Fibroblast of gingiva (primary cell): ENCODE measurements around the gene CNDP1.
"Not testable (repeated sequence)": the region's sequence is repeated elsewhere in the genome, so short reads cannot be mapped to it uniquely, and the experiment has no call there.

Experiments used
- DNase-seq: peaks from one replicate; pipeline ENCODE4 v3.0.0-alpha.2; 2011; ENCODE audit warnings: low read depth

Gene CNDP1

GRCh38 chr18:74520096-74520833 lies 14.0 kb upstream of the CNDP1 start:
- no peak for DNase-seq

GRCh38 chr18:74521068-74521725 lies 13.1 kb upstream of the CNDP1 start:
- DNase-seq = no peak

GRCh38 chr18:74522635-74523548 lies 11.4 kb upstream of the CNDP1 start:
- DNase-seq = no peak

DNA sequence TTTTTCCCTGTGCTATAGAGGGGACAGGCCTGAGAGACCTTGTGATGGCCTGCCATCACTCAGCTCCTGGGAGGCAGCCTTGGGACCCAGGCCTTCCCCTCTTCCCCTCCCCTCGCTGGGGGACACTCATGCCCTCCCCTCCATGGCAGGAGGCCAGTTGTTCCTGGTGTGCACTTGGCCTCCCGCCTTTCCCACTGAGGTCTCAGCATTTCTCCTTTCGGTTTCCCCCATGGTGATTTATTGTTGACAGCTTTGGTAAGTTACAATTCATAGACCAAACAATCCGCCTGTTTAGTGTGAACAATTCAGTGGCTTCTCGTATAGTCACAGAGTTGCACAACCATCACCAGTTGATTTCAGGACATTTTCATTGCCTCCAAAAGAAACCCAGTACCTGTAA lies 10.2 kb upstream of the CNDP1 start:
- no peak for DNase-seq

GRCh38 chr18:74524915-74525314 lies 9.4 kb upstream of the CNDP1 start:
- DNase-seq = not testable (repeated sequence)

GRCh38 chr18:74525741-74526140 lies 8.6 kb upstream of the CNDP1 start:
- no peak for DNase-seq

DNA sequence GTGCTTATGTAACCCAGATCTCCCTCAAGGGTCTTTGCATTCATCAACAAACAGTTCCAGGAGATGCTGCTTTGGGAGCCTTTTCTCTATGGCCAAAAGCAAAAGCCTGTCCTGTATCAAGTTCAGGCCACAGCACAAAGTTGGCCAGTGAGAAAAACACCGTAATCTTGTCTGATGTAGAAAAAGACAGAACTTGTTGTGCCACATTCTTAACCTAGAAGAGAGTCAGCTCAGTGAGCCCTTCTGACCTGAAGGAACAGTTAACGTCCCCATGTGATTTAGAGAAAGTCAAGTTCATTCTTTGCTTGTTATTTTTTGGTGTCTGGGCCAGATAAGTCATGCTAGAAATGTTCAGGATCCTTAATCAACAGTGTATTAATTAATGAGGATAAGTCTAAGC lies 7.8 kb upstream of the CNDP1 start:
- DNase-seq = no peak

DNA sequence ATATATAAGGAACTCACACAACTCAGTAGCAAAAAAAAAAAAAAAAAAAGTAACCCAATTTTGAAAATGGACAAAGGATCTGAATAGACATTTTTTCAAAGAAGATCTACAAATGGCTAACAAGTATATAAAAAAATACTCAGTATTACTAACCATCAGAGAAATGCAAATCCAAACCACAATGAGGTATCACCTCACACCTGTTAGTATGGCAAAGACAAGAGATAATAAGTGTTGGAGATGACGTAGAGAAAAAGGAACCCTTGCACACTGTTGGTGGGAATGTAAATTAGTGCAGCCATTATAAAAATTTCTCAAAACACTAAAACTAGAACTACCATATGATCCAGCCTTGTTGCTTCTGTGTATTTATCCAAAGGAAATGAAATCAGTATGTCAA lies 5.8 kb upstream of the CNDP1 start:
- DNase-seq = no peak

- no peak for DNase-seq
Observed at GRCh38 chr18:74528913-74529312, 5.4 kb upstream of the CNDP1 start.

DNA sequence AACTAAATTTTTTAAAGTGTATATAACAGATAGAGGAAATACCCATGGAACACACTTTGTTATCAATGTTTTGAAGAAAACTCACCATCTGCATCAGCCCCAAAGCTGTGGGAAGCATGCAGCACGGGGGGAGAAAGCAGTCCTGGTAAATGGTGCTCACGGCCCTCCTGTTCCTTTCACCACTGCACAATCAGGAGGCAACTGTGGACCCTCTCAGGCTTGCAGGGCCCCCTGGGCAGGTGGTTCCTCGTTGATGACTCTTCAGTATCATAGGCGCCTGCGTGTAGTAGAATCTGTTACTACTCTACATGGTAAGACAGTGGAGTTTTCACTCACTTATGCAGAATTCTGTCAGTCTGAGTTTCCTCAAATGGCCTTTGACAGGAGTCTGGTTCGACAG lies 4.9 kb upstream of the CNDP1 start:
- no peak for DNase-seq

DNA sequence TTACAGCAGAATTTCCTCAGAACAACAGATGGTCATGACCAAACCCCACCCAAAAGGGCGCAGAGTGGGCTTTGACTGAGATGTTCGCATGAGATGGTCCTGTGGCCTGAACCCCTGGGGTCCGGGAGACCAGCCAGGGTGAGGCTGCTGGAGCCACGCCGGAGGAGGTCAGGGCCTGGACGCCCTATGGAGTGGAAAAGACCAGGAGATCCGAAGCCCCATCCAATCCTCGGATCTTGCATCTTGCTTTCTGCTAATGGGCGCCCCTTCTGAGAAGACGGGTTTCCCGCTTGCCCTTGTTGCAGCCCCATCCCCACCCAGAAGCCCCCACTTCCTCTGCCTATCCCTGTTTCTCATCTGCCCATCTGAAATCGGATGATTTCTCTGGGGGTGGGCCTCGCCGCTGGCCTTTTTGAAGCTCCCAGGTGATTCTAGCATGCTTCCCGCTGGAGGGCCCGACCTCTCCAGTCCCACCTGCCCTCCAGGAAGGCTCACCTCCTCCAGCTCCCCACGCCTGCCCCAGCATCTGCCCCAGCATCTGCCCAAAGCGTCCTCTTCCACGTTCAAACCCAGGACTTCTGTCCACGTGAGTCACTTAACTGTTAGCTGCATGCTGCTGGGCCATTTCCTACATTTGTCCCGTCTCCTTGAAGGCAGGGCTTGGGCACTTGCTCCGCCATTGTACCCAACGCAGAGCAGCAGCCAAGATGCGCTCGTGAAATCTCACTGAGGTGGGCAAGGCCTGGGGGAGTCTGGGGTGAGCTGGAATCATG lies 4.3 kb upstream of the CNDP1 start:
- no peak for DNase-seq

DNA sequence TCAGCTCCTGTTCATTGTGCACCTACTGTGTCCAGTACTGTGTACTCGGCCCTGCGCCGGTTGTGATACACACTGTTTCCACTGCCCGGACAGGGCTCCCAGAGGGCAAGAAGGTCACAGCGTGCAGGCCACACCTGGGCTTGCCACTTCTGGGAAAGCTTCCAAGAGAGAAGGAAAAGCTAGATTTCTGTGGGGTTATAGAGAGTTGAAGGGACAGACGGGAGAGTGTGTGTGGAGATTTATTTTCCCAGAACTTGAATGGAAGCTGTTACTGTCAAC lies 3.8 kb upstream of the CNDP1 start:
- no peak for DNase-seq

GRCh38 chr18:74531043-74531442 lies 3.3 kb upstream of the CNDP1 start:
- no peak for DNase-seq

- DNase-seq = no peak
Observed at GRCh38 chr18:74532511-74533025, 1.7 kb upstream of the CNDP1 start.

- no peak for DNase-seq
Observed at GRCh38 chr18:74533666-74534065, 634 bp upstream of the CNDP1 start.

- no peak for DNase-seq
Observed at GRCh38 chr18:74534981-74535649, 815 bp downstream of the CNDP1 start.

DNA sequence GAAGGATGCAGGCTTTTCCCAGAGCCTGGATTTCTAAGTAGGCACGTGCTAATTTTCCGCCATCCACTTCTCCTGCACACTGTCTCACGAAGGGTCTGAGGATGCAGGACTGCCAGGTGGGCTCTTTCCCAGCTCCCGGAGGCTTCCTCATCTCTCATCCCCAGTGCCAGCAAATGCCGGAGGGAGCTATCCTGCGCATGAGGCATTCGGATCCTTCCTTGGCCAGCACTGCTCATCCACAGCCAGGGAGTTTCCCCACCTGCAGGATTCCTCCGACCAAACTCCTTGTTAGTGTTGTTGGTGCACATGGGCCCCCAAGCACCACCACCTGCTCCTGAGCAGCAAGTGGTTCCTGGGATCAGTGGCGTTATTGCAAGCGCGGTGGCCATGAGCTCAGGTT lies 5.0 kb downstream of the CNDP1 start:
- DNase-seq = no peak

DNA sequence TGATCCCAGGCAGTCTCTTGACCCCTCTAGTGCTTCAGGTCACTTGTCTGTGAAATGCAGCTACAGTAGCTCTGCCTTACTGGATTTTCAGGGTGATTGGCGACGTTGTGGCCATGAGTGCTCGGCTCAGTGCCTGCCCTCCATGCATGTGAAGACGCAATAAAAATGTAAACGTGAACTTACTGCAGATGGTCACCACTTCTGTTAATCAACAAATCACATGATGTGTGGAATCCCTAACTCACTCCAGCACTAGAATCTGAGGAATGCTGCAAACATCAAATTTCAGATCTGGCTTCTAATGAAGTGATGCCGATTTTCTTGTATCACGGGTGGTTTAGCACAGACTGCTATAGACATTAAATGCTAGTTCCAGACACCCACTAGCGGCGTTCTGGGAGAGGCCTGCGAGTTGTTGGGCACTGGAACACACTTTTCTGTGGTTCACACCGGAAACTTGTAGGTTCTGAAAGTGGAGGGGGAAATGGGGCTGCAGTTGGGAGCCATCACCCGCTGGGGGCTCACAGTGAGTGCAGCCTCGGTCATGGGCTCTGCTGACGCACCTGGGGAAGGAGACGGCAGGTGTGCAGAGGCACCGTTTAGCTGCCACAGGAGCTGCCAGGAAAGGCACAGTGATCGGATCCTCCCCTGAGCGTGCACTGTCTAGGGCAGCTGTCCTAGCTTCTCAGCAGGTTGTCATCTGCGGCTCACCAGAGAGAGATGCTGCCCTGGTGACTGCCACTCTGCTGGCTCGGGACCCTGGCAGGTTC lies 6.5 kb downstream of the CNDP1 start:
- no peak for DNase-seq

DNA sequence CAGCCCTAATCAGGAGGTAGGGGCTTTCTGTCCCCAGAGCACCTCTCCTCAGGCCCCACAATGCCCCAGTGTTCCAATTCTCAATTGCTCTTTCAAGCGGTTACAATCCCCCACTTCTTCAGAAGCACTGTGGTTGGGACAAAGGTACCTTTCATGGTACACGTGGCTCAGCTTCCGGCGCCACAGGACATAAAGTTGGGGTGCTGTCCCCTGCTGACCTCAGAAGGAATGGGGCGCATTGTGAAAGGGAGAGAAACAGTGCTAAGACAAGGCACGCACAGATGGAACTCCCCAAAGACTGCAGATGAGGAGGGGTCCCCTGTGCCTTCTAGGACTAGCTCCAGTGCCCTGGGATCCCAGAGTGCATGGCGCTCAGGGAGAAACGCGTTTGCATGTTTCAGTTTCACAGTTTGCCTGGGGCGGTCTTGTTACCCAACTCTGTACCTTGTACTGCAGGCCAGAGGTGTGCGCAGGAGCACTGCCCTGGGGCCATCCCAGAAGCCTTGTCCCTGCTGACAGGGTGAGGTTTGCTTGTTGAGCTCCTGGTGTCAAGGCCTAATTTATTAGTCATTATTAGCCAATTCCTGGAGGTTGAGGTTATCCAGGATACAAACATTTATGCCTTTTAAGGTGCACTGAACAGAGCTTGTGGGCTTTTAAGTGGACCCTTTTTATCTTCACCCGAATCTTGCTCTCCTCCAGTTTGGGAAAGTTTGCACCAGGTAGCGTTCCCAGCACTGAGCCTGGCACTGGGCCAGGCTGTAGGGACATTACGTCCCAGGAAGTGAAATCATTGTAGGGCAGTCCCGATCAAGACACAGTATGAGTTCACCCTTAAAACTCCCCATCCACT lies 7.6 kb downstream of the CNDP1 start:
- DNase-seq = no peak

DNA sequence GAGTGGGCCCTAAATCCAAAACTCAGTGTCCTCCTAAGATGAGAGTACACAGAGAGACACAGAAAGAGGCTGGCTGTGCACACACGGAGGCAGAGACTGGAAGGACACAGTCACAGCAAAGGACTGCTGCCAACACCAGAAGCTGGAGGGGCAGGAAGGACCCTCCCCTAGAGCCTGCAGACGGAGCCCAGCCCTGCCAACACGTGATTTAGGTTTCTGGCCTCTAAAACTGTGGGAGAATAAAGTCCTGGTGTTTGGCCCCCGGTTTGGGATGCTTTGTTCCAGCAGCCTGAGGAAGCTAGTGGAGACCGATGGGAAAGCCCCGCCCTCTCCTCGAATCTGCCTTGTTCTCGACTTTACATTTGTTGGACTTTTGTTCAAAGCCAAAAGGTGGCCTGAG lies 10.6 kb downstream of the CNDP1 start:
- no peak for DNase-seq
